HG02623 (cell line): ENCODE results near the gene ITIH3.

Source experiments
- ATAC-seq: cut with Tn5 transposase; IDR thresholded peaks from one replicate; pipeline ENCODE4 v1.9.1; 2021; ENCODE audit warnings: moderate library complexity; ENCODE audit not compliant: unreplicated experiment

The ITIH3 gene

GRCh38 chr3:52779837-52780585 is 14.6 kb upstream of the ITIH3 start:
- ATAC-seq = no peak

GRCh38 chr3:52781741-52782140 is 12.9 kb upstream of the ITIH3 start:
- no peak for ATAC-seq

GRCh38 chr3:52782412-52783210 is 12.0 kb upstream of the ITIH3 start:
- no peak for ATAC-seq

- ATAC-seq = no peak
Observed at GRCh38 chr3:52783211-52783555, 11.4 kb upstream of the ITIH3 start.

- no peak for ATAC-seq
Observed at GRCh38 chr3:52784021-52784621, 10.5 kb upstream of the ITIH3 start.

GRCh38 chr3:52784931-52785590 is 9.5 kb upstream of the ITIH3 start:
- ATAC-seq = no peak

- no peak for ATAC-seq
Observed at GRCh38 chr3:52786330-52787215, 8.0 kb upstream of the ITIH3 start.

GRCh38 chr3:52787246-52787645 is 7.3 kb upstream of the ITIH3 start:
- ATAC-seq = no peak

- ATAC-seq = no peak
Observed at GRCh38 chr3:52787672-52788625, 6.6 kb upstream of the ITIH3 start.

GRCh38 chr3:52788890-52789745 is 5.5 kb upstream of the ITIH3 start:
- ATAC-seq = no peak

GRCh38 chr3:52789746-52790040 is 4.9 kb upstream of the ITIH3 start:
- ATAC-seq = no peak

GRCh38 chr3:52790337-52790736 is 4.3 kb upstream of the ITIH3 start:
- ATAC-seq = no peak

- ATAC-seq = no peak
Observed at GRCh38 chr3:52790741-52791140, 3.9 kb upstream of the ITIH3 start.

GRCh38 chr3:52791366-52791765 is 3.2 kb upstream of the ITIH3 start:
- no peak for ATAC-seq

- ATAC-seq = no peak
Observed at GRCh38 chr3:52791928-52792327, 2.7 kb upstream of the ITIH3 start.

- no peak for ATAC-seq
Observed at GRCh38 chr3:52792413-52792812, 2.2 kb upstream of the ITIH3 start.

- no peak for ATAC-seq
Observed at GRCh38 chr3:52792961-52793695, 1.5 kb upstream of the ITIH3 start.
